ENCODE measurements around the gene UBR3. TPM values are rescaled to one million over a fixed set of nuclear protein-coding genes. Genes with fewer than 3 reads are reported as not detected.
"Not testable (repeated sequence)": the region's sequence is repeated elsewhere in the genome, so short reads cannot be mapped to it uniquely, and the experiment has no call there.

Gene UBR3
- polyA plus RNA-seq, 1 donor, result 50.0 TPM

- DNase-seq, result not testable (repeated sequence)
Measured at GRCh38 chr2:169957219-169957618, 130.0 kb downstream of the UBR3 start.

GRCh38 chr2:169961911-169962310 lies 134.7 kb downstream of the UBR3 start:
- DNase-seq, result no peak

GRCh38 chr2:169963786-169964185 lies 136.5 kb downstream of the UBR3 start:
- no peak for DNase-seq

GRCh38 chr2:169964740-169965139 lies 137.5 kb downstream of the UBR3 start:
- DNase-seq, result no peak

GRCh38 chr2:169965495-169965894 lies 138.2 kb downstream of the UBR3 start:
- DNase-seq, result no peak

GRCh38 chr2:169966454-169966853 lies 139.2 kb downstream of the UBR3 start:
- no peak for DNase-seq

- DNase-seq, result no peak
Measured at GRCh38 chr2:169968743-169969142, 141.5 kb downstream of the UBR3 start.

- no peak for DNase-seq
Measured at GRCh38 chr2:169975221-169975620, 148.0 kb downstream of the UBR3 start.

GRCh38 chr2:169976335-169976851 lies 149.1 kb downstream of the UBR3 start:
- DNase-seq, result no peak

- no peak for DNase-seq
Measured at GRCh38 chr2:169977530-169977929, 150.3 kb downstream of the UBR3 start.

- DNase-seq, result no peak
Measured at GRCh38 chr2:169978402-169979017, 151.3 kb downstream of the UBR3 start.

GRCh38 chr2:169979025-169979424 lies 151.8 kb downstream of the UBR3 start:
- DNase-seq, result no peak

- no peak for DNase-seq
Measured at GRCh38 chr2:169980001-169980400, 152.7 kb downstream of the UBR3 start.

GRCh38 chr2:169980643-169981042 lies 153.4 kb downstream of the UBR3 start:
- DNase-seq, result no peak

GRCh38 chr2:169982929-169983328 lies 155.7 kb downstream of the UBR3 start:
- DNase-seq, result no peak

GRCh38 chr2:169983506-169983905 lies 156.3 kb downstream of the UBR3 start:
- no peak for DNase-seq

- no peak for DNase-seq
Measured at GRCh38 chr2:169984145-169984544, 156.9 kb downstream of the UBR3 start.

GRCh38 chr2:169994752-169995151 lies 167.5 kb downstream of the UBR3 start:
- no peak for DNase-seq

GRCh38 chr2:169997140-169997887 lies 170.1 kb downstream of the UBR3 start:
- no peak for DNase-seq

GRCh38 chr2:169999054-169999453 lies 171.8 kb downstream of the UBR3 start:
- no peak for DNase-seq

- no peak for DNase-seq
Measured at GRCh38 chr2:170002096-170002495, 174.8 kb downstream of the UBR3 start.

GRCh38 chr2:170005702-170006101 lies 178.4 kb downstream of the UBR3 start:
- no peak for DNase-seq

GRCh38 chr2:170006587-170007325 lies 179.5 kb downstream of the UBR3 start:
- no peak for DNase-seq
